Measurements from ENCODE around the gene A2ML1. TPM values are rescaled to one million over a fixed set of nuclear protein-coding genes. Genes with fewer than 3 reads are reported as not detected.

A2ML1 gene
- total and polyA plus RNA-seq, 2 donors (not counting 3 experiments of a cell fraction or from before 2014, with no cell fraction given), result not detected

DNA sequence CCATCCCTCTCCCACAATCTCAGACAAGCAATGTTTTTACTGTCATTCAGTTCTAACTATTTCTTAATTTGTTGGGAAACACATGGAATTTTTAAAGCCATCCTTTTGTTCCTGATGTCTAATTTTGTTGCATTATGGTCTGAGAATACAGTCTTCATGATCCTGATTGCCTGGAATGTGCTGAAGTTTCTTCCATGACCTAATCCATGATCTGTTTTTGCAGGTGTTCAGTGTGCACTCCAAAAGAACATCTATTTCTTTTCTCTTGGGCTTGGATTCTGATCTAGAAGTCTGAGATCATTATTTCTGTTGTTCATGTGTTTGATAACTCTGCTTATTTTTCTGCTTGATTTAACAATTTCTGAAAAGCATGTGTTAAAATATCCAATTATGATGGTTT is 48.6 kb downstream of the A2ML1 start:
- CTCF ChIA-PET, result no interaction called here
- Histone ChIP-seq H3K4me1 (ENCODE audit: control insufficient read depth, extremely low read depth, insufficient read depth, low read length) (no peaks in the 10 kb centered on the region), H3K9me1 (replicated peaks; ENCODE audit: control insufficient read depth, extremely low read depth, insufficient read depth, low read length) (no peaks in the 10 kb centered on the region), H3K4me2 (ENCODE audit: insufficient read depth, low read length) (no peak overlapping the region), H3K27me3 (ENCODE audit: control insufficient read depth in 2 of 2, insufficient read depth in 2 of 2, low read length in 2 of 2) (no peaks in the 10 kb centered on the region), H3K36me3 (ENCODE audit: control insufficient read depth in 2 of 2, extremely low read depth in 1 of 2, insufficient read depth in 2 of 2, low read length in 2 of 2) (no peaks in the 10 kb centered on the region), H2AFZ (ENCODE audit: low read depth, low read length) (no peak overlapping the region), H3K9me3 (replicated peaks; ENCODE audit: control insufficient read depth, insufficient read depth, low read length) (no peaks in the 10 kb centered on the region), H4K20me1 (replicated peaks; ENCODE audit: control insufficient read depth, extremely low read depth, insufficient read depth, low read length) (no peaks in the 10 kb centered on the region), H3K9ac (replicated peaks; ENCODE audit: extremely low read depth, insufficient read depth, low read length) (no peak overlapping the region), H3K27ac (ENCODE audit: insufficient read depth, low read depth, low read length) (no peak overlapping the region), H3K79me2 (ENCODE audit: control insufficient read depth, insufficient read depth, low read length) (no peaks in the 10 kb centered on the region), H3K4me3 (replicated peaks in 1 of 3; ENCODE audit: insufficient read depth in 1 of 3, low read depth in 1 of 3, low read length in 3 of 3) (no peak overlapping the region)
- POLR2A ChIA-PET, result no interaction called here
- intact Hi-C loops (cut with micrococcal nuclease) (no loop called here), dilution Hi-C loops (cut with MboI; ENCODE audit: extremely low pct_ligation_motif_present, low sequenced_read_pairs) (no loop called here)
- BruUV-seq (replicated peaks), result no TSS peak
- DNase-seq (ENCODE audit: low read depth, low spot score), result no peak
- TF ChIP-seq EZH2 (IDR thresholded peaks at IDR 0.05; ENCODE audit: borderline replicate concordance, low read depth, low read length, severe bottlenecking), result no peak
- TF ChIP-seq, protein P1, sequence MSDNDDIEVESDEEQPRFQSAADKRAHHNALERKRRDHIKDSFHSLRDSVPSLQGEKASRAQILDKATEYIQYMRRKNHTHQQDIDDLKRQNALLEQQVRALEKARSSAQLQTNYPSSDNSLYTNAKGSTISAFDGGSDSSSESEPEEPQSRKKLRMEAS (IDR thresholded peaks at IDR 0.05; ENCODE audit: insufficient read depth, insufficient read length), result no peak
- no peak for TF ChIP-seq MYC (IDR thresholded peaks at IDR 0.05; ENCODE audit: low read depth, low read length)
- no peak for TF ChIP-seq GATA2 (IDR thresholded peaks at IDR 0.05; ENCODE audit: insufficient read depth, insufficient read length, low read depth, low read length)
- no peak for TF ChIP-seq POLR2AphosphoS5 (IDR thresholded peaks at IDR 0.05; ENCODE audit: insufficient read depth, low read depth, low read length)
- TF ChIP-seq, protein P2, sequence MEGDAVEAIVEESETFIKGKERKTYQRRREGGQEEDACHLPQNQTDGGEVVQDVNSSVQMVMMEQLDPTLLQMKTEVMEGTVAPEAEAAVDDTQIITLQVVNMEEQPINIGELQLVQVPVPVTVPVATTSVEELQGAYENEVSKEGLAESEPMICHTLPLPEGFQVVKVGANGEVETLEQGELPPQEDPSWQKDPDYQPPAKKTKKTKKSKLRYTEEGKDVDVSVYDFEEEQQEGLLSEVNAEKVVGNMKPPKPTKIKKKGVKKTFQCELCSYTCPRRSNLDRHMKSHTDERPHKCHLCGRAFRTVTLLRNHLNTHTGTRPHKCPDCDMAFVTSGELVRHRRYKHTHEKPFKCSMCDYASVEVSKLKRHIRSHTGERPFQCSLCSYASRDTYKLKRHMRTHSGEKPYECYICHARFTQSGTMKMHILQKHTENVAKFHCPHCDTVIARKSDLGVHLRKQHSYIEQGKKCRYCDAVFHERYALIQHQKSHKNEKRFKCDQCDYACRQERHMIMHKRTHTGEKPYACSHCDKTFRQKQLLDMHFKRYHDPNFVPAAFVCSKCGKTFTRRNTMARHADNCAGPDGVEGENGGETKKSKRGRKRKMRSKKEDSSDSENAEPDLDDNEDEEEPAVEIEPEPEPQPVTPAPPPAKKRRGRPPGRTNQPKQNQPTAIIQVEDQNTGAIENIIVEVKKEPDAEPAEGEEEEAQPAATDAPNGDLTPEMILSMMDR (IDR thresholded peaks at IDR 0.05; ENCODE audit: extremely low read depth in 1 of 2, insufficient read depth in 1 of 2, low read depth in 1 of 2, low read length in 2 of 2), result no peak
- no peak for TF ChIP-seq FOS (IDR thresholded peaks at IDR 0.05; ENCODE audit: borderline replicate concordance, insufficient read depth, low read length)
- no peak for TF ChIP-seq POLR2A (IDR thresholded peaks at IDR 0.05; ENCODE audit: low read depth, low read length)
- TF ChIP-seq JUN (IDR thresholded peaks at IDR 0.05; ENCODE audit: borderline replicate concordance, insufficient read depth, insufficient read length, low read depth), result no peak
- FAIRE-seq, result no peak

Data from endothelial cell of umbilical vein (primary cell).